HL-60 (cell line): ENCODE data around the gene REP15.

Experiments used
- CTCF ChIP-seq: IDR thresholded peaks from one replicate; pipeline ENCODE4 v1.5.1; 2011; ENCODE audit warnings: low read length, control low read depth, inconsistent platforms; ENCODE audit not compliant: insufficient read depth
- POLR2AphosphoS5 ChIP-seq: IDR thresholded peaks from 2 replicates; pipeline ENCODE4 v1.6.1; 2012; ENCODE audit warnings: low read depth
- SPI1 ChIP-seq: IDR thresholded peaks from 2 replicates; pipeline ENCODE4 v1.6.1; 2012; ENCODE audit warnings: low read depth, mild to moderate bottlenecking, borderline replicate concordance
- TF ChIP-seq, protein P1 (sequence below): IDR thresholded peaks from 2 replicates; pipeline ENCODE4 v1.6.1; 2012; ENCODE audit warnings: low read depth; ENCODE audit not compliant: insufficient replicate concordance

GRCh38 chr12:27686147-27686546, 10.1 kb upstream of the REP15 start:
- TF ChIP-seq CTCF (no peak), SPI1 (no peak), POLR2AphosphoS5 (no peak)
- TF ChIP-seq, protein P1, sequence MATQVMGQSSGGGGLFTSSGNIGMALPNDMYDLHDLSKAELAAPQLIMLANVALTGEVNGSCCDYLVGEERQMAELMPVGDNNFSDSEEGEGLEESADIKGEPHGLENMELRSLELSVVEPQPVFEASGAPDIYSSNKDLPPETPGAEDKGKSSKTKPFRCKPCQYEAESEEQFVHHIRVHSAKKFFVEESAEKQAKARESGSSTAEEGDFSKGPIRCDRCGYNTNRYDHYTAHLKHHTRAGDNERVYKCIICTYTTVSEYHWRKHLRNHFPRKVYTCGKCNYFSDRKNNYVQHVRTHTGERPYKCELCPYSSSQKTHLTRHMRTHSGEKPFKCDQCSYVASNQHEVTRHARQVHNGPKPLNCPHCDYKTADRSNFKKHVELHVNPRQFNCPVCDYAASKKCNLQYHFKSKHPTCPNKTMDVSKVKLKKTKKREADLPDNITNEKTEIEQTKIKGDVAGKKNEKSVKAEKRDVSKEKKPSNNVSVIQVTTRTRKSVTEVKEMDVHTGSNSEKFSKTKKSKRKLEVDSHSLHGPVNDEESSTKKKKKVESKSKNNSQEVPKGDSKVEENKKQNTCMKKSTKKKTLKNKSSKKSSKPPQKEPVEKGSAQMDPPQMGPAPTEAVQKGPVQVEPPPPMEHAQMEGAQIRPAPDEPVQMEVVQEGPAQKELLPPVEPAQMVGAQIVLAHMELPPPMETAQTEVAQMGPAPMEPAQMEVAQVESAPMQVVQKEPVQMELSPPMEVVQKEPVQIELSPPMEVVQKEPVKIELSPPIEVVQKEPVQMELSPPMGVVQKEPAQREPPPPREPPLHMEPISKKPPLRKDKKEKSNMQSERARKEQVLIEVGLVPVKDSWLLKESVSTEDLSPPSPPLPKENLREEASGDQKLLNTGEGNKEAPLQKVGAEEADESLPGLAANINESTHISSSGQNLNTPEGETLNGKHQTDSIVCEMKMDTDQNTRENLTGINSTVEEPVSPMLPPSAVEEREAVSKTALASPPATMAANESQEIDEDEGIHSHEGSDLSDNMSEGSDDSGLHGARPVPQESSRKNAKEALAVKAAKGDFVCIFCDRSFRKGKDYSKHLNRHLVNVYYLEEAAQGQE: no peak
